ENCODE results near the gene GDAP2.

GRCh38 chr1:117904485-117904884 is 24.9 kb downstream of the GDAP2 start:
- no peak for TF ChIP-seq FOXM1 (IDR thresholded peaks at IDR 0.05; ENCODE audit: borderline replicate concordance)
- no peak for TF ChIP-seq FOXK2 (IDR thresholded peaks at IDR 0.05)
- no peak for TF ChIP-seq PKNOX1 (IDR thresholded peaks at IDR 0.05)
- no peak for TF ChIP-seq ELF4 (IDR thresholded peaks at IDR 0.05)
- no peak for TF ChIP-seq TARDBP (IDR thresholded peaks at IDR 0.05)
- TF ChIP-seq SP1 (IDR thresholded peaks at IDR 0.05), result no peak
- TF ChIP-seq HDGF (IDR thresholded peaks at IDR 0.05; ENCODE audit: borderline replicate concordance), result no peak
- TF ChIP-seq ZNF384 (IDR thresholded peaks at IDR 0.05), result no peak
- TF ChIP-seq NFRKB (IDR thresholded peaks at IDR 0.05), result no peak
- TF ChIP-seq CTBP1 (IDR thresholded peaks at IDR 0.05; ENCODE audit: borderline replicate concordance), result no peak
- TF ChIP-seq SUZ12 (IDR thresholded peaks at IDR 0.05), result no peak
- TF ChIP-seq ARNT (IDR thresholded peaks at IDR 0.05), result no peak

Measured in HEK293T (cell line).